ENCODE measurements around the gene RIMBP2. TPM values are rescaled to one million over a fixed set of nuclear protein-coding genes. Genes with fewer than 3 reads are reported as not detected.
"Not testable (repeated sequence)": the region's sequence is repeated elsewhere in the genome, so short reads cannot be mapped to it uniquely, and the experiment has no call there.

The RIMBP2 gene
- total and polyA plus RNA-seq, 11 donors, result 2.1 TPM; not detected in 10

DNA sequence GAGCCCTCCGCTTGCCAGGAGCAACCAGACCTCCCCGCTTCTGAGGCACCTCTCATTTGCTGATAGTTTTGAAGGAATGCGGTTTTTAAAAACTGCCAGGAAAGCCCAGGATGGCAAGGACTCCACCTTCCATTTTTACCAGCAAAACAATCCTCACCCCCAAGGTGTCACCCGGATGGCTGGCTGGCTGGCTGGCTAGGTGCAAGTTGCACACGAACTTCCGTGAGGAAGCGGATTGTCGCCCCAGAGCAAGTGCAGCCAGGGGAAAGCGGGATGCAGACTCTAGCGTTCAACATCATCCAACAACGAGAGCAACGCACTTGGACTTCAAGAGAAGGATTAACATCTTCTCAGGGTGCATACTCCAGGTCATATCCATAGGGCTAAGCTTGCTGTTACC lies 125.4 kb downstream of the RIMBP2 start:
- peaks cover 0 to 26% (median 0%) of the 10 kb centered on the region in 9 donors for H3K27me3 ChIP-seq
- no peak for ATAC-seq

DNA sequence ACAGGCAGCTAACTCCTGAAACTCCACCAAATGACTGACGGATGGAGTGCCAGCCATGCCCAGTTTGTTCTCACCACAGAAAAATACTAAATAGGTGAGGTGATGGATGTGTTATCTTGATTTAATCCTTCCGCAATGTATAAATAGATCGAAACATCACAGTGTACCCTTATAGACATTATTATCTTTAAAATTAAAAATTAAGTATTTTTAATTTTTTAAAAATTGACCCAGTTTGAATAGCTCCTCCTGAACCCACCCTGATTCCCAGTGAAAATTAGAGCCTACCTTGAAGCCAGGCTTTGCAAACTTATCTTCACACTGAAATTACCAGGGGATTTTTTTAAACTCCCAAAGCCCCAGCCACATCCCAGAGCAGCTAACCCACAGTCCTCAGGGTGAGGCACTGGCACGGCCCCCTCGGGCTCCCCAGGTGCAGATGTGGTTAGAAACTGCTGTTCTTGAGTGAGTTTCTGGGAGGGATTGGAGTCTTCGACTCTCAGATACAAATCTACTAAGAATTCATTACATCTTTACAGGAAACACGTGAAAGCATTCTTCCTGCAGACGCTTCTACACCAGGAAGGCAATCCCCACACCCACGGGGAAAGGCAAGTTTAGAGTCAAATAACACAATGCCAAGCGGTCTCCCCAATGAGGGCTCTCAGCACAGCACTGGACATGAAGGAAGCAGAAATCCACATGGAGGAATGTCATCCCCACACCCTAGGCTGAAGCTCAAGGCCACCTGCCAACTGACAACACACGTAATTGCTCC lies 126.4 kb downstream of the RIMBP2 start:
- Histone ChIP-seq H3K27ac (no peak overlapping the region), H3K36me3 (no peaks in the 10 kb centered on the region), H3K4me3 (no peak overlapping the region), H3K4me1 (no peaks in the 10 kb centered on the region), H3K9me3 (no peaks in the 10 kb centered on the region), H3K27me3 (peaks cover 0 to 26% (median 0%) of the 10 kb centered on the region in 9 donors)
- 50 to 60% (median 54%) methylated on average over 11 of the region's 11 CpGs for WGBS, 4 donors
- DNase-seq (no peak), ATAC-seq (no peak)
- TF ChIP-seq, protein P1, sequence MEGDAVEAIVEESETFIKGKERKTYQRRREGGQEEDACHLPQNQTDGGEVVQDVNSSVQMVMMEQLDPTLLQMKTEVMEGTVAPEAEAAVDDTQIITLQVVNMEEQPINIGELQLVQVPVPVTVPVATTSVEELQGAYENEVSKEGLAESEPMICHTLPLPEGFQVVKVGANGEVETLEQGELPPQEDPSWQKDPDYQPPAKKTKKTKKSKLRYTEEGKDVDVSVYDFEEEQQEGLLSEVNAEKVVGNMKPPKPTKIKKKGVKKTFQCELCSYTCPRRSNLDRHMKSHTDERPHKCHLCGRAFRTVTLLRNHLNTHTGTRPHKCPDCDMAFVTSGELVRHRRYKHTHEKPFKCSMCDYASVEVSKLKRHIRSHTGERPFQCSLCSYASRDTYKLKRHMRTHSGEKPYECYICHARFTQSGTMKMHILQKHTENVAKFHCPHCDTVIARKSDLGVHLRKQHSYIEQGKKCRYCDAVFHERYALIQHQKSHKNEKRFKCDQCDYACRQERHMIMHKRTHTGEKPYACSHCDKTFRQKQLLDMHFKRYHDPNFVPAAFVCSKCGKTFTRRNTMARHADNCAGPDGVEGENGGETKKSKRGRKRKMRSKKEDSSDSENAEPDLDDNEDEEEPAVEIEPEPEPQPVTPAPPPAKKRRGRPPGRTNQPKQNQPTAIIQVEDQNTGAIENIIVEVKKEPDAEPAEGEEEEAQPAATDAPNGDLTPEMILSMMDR (IDR thresholded peaks at IDR 0.05), result no peak
- no peak for TF ChIP-seq POLR2A (IDR thresholded peaks at IDR 0.05)
- intact Hi-C loops (cut with DNase I), result no loop called here

More for the DNA sequence above, 125.4 kb downstream of the RIMBP2 start:
- DNase-seq, result no peak
- WGBS, 4 donors, result 79 to 87% (median 84%) methylated on average over 12 of the region's 12 CpGs
- no peaks in the 10 kb centered on the region for H3K9me3 ChIP-seq
- no peak overlapping the region for H3K27ac ChIP-seq
- no peaks in the 10 kb centered on the region for H3K4me1 ChIP-seq
- intact Hi-C loops (cut with DNase I), result no loop called here
- no peak overlapping the region for H3K4me3 ChIP-seq
- TF ChIP-seq POLR2A (IDR thresholded peaks at IDR 0.05), result no peak
- TF ChIP-seq, protein P1 (IDR thresholded peaks at IDR 0.05), result no peak
- no peaks in the 10 kb centered on the region for H3K36me3 ChIP-seq

DNA sequence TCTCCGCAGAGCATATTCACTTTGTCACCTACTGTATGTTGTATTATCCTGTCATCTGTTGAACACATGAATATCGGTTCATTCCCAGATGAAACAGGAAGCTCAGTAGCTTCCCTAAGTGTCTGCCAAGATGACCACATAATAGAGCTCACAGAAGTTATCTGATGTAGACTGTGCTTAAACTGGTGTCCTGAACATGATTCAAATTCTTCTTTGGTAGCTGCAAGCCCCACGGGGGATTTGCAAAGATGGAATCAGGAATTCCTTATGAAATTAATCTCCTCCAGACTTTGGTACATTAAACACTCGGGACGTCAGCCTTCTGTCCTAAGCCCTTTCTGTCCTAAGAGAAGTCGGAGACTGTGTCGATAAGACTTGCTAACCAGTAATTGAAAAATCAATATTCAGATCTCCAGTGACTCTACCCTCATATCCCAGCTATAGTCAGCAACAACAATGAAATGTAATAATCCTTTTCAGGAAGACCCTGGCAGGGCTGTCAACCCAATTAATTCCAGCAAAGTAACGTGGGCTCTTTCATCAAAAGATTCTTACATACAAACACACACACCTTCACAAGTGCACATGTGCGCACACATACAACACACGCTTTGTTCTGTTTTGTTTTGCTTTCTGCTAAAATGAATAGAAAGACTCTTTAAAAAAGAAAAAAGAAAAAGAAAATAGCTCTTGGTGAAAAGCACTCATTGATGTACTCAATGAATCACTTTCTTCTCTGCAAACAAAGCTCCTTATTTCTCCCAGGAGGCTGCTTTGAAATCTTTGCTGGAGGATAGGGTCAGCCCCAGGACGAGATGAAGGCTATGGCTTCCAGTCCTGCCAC lies 127.2 kb downstream of the RIMBP2 start:
- TF ChIP-seq POLR2A (IDR thresholded peaks at IDR 0.05), result no peak
- TF ChIP-seq, protein P1 (IDR thresholded peaks at IDR 0.05), result no peak
- Histone ChIP-seq H3K36me3 (no peaks in the 10 kb centered on the region), H3K4me1 (no peaks in the 10 kb centered on the region), H3K27ac (no peak overlapping the region), H3K27me3 (peaks cover 0 to 26% (median 0%) of the 10 kb centered on the region in 9 donors), H3K9me3 (no peaks in the 10 kb centered on the region), H3K4me3 (no peak overlapping the region)
- intact Hi-C loops (cut with DNase I), result no loop called here
- ATAC-seq (no peak), DNase-seq (no peak)
- WGBS, 4 donors, result 64 to 76% (median 74%) methylated on average over 11 of the region's 11 CpGs

DNA sequence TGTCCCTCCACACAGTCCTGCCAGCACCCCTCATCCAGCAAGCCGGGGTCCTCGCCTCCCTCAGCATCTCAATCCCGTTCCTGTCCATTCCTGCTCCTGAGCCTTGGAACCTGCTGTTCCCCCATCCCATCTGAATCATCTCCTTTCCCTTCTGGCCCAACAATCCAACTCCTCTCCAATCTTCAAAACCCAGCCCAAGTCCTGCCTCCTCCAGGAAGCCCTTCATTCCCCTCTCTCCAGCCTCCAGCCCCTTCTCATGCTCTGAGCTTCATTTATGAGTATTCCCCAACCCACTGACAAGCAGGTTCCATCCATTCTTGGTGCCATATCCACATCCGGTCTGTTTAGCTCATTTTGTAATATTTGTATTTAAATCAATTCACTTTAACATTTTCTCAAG lies 128.1 kb downstream of the RIMBP2 start:
- WGBS, 4 donors, result 88 to 90% (median 89%) methylated on average over 4 of the region's 4 CpGs
- intact Hi-C loops (cut with DNase I), result no loop called here
- H3K27me3 ChIP-seq, result peaks cover 0 to 21% (median 0%) of the 10 kb centered on the region in 9 donors

DNA sequence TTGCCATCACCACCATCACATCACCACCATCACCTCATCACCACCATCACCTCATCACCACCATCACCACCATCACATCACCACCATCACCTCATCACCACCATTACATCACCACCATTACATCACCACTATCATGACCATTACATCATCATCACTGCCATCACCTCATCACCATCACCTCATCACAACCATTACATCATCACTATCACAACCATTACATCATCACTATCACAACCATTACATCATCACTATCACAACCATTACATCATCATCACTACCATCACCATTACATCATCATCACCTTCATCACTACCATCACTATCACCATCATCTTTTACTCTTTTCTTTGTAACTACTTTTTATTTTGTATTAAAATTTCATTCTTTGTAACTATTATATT lies 131.6 kb downstream of the RIMBP2 start:
- H3K4me3 ChIP-seq; H3K9me3 ChIP-seq; H3K27ac ChIP-seq; ATAC-seq; DNase-seq; intact Hi-C loops (cut with DNase I); H3K27me3 ChIP-seq; H3K36me3 ChIP-seq; H3K4me1 ChIP-seq: not testable (repeated sequence)

More for the DNA sequence above, 128.1 kb downstream of the RIMBP2 start:
- Histone ChIP-seq H3K27ac (no peak overlapping the region), H3K36me3 (no peaks in the 10 kb centered on the region), H3K4me3 (no peak overlapping the region), H3K9me3 (no peaks in the 10 kb centered on the region), H3K4me1 (no peaks in the 10 kb centered on the region)
- TF ChIP-seq, protein P1 (IDR thresholded peaks at IDR 0.05), result no peak
- no peak for TF ChIP-seq POLR2A (IDR thresholded peaks at IDR 0.05)
- DNase-seq (no peak), ATAC-seq (no peak)
